PFSK-1 (cell line): ENCODE results near the gene SCNN1B.

Experiments used
- FOXP2 ChIP-seq: optimal IDR thresholded peaks from 2 replicates; pipeline ENCODE3; 2011; ENCODE audit warnings: borderline replicate concordance, control low read depth, inconsistent platforms; ENCODE audit not compliant: insufficient read depth; ENCODE audit errors: extremely low read length, extremely low read depth
- POLR2AphosphoS5 ChIP-seq: IDR thresholded peaks from 2 replicates; pipeline ENCODE4 v1.6.1; 2012; ENCODE audit warnings: low read depth, mild to moderate bottlenecking, control low read depth, low read length, moderate library complexity
- REST ChIP-seq, 2 experiments: IDR thresholded peaks; 2 replicates each; pipeline versions ENCODE4 v1.6.1 to v1.8.0; 2011 to 2012; ENCODE audit warnings: low read depth in 2 of 2, low read length in 2 of 2, control low read depth in 1 of 2, inconsistent platforms in 1 of 2, mild to moderate bottlenecking in 1 of 2, moderate library complexity in 1 of 2; ENCODE audit not compliant: insufficient read depth in 1 of 2
- SIN3A ChIP-seq: IDR thresholded peaks from 2 replicates; pipeline ENCODE4 v1.6.1; 2012; ENCODE audit warnings: mild to moderate bottlenecking, low read length, moderate library complexity, borderline replicate concordance; ENCODE audit not compliant: insufficient read depth
- TAF1 ChIP-seq: IDR thresholded peaks from 2 replicates; pipeline ENCODE4 v1.6.1; 2012; ENCODE audit warnings: low read length, control low read depth, borderline replicate concordance; ENCODE audit not compliant: insufficient read depth

SCNN1B gene

GRCh38 chr16:23323224-23324030 is 21.3 kb downstream of the SCNN1B start:
- TF ChIP-seq FOXP2: no peak
- no peak for TF ChIP-seq POLR2AphosphoS5
- TF ChIP-seq TAF1: no peak
- TF ChIP-seq REST (IDR thresholded peaks at IDR 0.05; ENCODE audit: insufficient read depth in 1 of 2, low read depth in 2 of 2, low read length in 2 of 2): no peak
- TF ChIP-seq SIN3A: no peak

GRCh38 chr16:23324727-23325126 is 22.6 kb downstream of the SCNN1B start:
- TF ChIP-seq REST (IDR thresholded peaks at IDR 0.05; ENCODE audit: insufficient read depth in 1 of 2, low read depth in 2 of 2, low read length in 2 of 2): no peak
- TF ChIP-seq TAF1: no peak
- TF ChIP-seq FOXP2: no peak
- TF ChIP-seq SIN3A: no peak
- no peak for TF ChIP-seq POLR2AphosphoS5

- TF ChIP-seq REST (IDR thresholded peaks at IDR 0.05; ENCODE audit: insufficient read depth in 1 of 2, low read depth in 2 of 2, low read length in 2 of 2) (no peak), TAF1 (no peak), SIN3A (no peak), POLR2AphosphoS5 (no peak), FOXP2 (no peak)
These were observed 25.7 kb downstream of the SCNN1B start for GRCh38 chr16:23327836-23328235.

- TF ChIP-seq FOXP2 (no peak), POLR2AphosphoS5 (no peak), REST (IDR thresholded peaks at IDR 0.05; ENCODE audit: insufficient read depth in 1 of 2, low read depth in 2 of 2, low read length in 2 of 2) (no peak), SIN3A (no peak), TAF1 (no peak)
These were observed 28.1 kb downstream of the SCNN1B start for GRCh38 chr16:23330161-23330560.

GRCh38 chr16:23330583-23331249 is 28.6 kb downstream of the SCNN1B start:
- TF ChIP-seq FOXP2 (no peak), SIN3A (no peak), POLR2AphosphoS5 (no peak), REST (IDR thresholded peaks at IDR 0.05; ENCODE audit: insufficient read depth in 1 of 2, low read depth in 2 of 2, low read length in 2 of 2) (no peak), TAF1 (no peak)
